Measurements from ENCODE around the gene PDP2.

Gene PDP2, protein sequence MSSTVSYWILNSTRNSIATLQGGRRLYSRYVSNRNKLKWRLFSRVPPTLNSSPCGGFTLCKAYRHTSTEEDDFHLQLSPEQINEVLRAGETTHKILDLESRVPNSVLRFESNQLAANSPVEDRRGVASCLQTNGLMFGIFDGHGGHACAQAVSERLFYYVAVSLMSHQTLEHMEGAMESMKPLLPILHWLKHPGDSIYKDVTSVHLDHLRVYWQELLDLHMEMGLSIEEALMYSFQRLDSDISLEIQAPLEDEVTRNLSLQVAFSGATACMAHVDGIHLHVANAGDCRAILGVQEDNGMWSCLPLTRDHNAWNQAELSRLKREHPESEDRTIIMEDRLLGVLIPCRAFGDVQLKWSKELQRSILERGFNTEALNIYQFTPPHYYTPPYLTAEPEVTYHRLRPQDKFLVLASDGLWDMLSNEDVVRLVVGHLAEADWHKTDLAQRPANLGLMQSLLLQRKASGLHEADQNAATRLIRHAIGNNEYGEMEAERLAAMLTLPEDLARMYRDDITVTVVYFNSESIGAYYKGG

DNA sequence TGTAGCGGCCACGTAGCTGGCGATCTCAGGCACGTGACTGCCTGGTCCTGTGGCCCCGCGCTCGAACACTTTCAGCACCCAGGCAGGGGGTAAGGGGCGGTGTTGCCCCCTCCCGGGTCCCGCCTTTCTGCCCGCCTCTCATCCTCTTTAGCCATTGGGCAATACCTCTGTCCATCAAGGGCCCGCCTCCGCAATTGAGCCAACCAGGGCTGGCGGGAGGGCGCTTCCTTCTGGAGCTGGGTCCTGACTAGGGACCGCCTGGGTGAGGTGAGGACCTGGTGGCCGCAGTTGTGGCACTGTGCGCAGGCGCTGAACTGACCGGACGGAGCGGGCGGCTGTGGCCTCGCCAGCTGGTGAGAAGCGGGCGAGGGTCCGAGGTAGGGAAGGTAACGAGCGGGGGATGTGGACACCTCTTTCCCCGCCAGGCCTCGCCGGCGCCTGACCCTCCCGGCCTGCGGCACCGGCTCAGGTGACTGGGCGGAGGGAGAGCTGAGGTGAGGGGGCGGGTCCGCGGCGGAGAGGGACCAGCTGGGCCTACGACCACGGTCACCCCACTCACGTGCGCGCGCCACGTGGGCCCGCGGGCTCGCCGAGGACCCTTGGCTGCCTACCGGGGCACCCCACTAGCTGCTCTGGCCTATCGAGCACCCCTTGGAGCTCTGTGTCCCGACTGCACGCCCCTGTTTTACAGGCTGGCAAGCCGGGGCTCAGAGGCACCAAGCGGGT, at the start of gene PDP2:
Gene PDP2 (plus strand): TSS at position 228 of the 726 bp plus-strand sequence. CDS start 3,770 bp downstream, outside the sequence.
- H3K9ac ChIP-seq: peak within 1 kb of the TSS; percentile 17
- TF ChIP-seq, protein P1, sequence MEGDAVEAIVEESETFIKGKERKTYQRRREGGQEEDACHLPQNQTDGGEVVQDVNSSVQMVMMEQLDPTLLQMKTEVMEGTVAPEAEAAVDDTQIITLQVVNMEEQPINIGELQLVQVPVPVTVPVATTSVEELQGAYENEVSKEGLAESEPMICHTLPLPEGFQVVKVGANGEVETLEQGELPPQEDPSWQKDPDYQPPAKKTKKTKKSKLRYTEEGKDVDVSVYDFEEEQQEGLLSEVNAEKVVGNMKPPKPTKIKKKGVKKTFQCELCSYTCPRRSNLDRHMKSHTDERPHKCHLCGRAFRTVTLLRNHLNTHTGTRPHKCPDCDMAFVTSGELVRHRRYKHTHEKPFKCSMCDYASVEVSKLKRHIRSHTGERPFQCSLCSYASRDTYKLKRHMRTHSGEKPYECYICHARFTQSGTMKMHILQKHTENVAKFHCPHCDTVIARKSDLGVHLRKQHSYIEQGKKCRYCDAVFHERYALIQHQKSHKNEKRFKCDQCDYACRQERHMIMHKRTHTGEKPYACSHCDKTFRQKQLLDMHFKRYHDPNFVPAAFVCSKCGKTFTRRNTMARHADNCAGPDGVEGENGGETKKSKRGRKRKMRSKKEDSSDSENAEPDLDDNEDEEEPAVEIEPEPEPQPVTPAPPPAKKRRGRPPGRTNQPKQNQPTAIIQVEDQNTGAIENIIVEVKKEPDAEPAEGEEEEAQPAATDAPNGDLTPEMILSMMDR (IDR thresholded peaks at IDR 0.05): no peak
- H3K27ac ChIP-seq: peak within 1 kb of the TSS; percentile 53
- peaks cover 2% of the 10 kb centered on the region for H3K4me1 ChIP-seq
- peak within 1 kb of the TSS; percentile 100 for H3K4me2 ChIP-seq (ENCODE audit: low read length)
- no peaks in the 10 kb centered on the region for H3K9me3 ChIP-seq (ENCODE audit: control insufficient read depth, low read length)
- H3K4me3 ChIP-seq (ENCODE audit: low read depth, low read length): peak within 1 kb of the TSS; percentile 96
- no peaks in the 10 kb centered on the region for H3K27me3 ChIP-seq (ENCODE audit: control insufficient read depth, insufficient read depth, low read length)
- no peaks in the 10 kb centered on the region for H3K36me3 ChIP-seq (ENCODE audit: control insufficient read depth, insufficient read depth, low read length)
- peaks cover 3% of the 10 kb centered on the region for H3K79me2 ChIP-seq
- peak within 1 kb of the TSS; percentile 94 for H2AFZ ChIP-seq

DNA sequence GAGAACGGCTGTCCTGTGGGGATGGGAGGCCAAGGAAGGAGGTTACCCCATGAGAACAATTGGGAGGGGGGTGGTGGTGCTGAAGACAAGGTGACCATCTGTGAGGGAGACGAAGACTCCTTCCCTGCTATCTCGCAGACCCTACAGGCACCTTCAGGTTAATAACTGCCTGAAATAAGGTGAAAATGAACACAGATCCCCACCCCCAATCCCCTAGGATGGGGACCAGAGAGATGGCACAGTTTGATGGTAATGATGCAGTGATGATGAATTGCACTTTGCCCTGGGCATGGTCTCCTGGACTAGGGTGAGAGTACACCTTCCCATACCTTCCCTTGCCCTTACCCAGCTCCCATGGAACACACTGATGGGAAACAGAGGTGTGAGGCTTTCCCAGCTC, 48.1 kb upstream of the PDP2 start:
- H3K4me2 ChIP-seq (ENCODE audit: low read length): no peak overlapping the region
- no peak overlapping the region for H3K27ac ChIP-seq
- peak overlapping the region; percentile 69 for H2AFZ ChIP-seq
- H3K27me3 ChIP-seq (ENCODE audit: control insufficient read depth, insufficient read depth, low read length): no peaks in the 10 kb centered on the region
- no peaks in the 10 kb centered on the region for H3K36me3 ChIP-seq (ENCODE audit: control insufficient read depth, insufficient read depth, low read length)
- TF ChIP-seq, protein P1 (IDR thresholded peaks at IDR 0.05): no peak
- peaks cover 14% of the 10 kb centered on the region for H3K4me1 ChIP-seq
- no peak overlapping the region for H3K9ac ChIP-seq
- H3K79me2 ChIP-seq: peaks cover 20% of the 10 kb centered on the region
- no peak overlapping the region for H3K4me3 ChIP-seq (ENCODE audit: low read depth, low read length)
- no peaks in the 10 kb centered on the region for H3K9me3 ChIP-seq (ENCODE audit: control insufficient read depth, low read length)

DNA sequence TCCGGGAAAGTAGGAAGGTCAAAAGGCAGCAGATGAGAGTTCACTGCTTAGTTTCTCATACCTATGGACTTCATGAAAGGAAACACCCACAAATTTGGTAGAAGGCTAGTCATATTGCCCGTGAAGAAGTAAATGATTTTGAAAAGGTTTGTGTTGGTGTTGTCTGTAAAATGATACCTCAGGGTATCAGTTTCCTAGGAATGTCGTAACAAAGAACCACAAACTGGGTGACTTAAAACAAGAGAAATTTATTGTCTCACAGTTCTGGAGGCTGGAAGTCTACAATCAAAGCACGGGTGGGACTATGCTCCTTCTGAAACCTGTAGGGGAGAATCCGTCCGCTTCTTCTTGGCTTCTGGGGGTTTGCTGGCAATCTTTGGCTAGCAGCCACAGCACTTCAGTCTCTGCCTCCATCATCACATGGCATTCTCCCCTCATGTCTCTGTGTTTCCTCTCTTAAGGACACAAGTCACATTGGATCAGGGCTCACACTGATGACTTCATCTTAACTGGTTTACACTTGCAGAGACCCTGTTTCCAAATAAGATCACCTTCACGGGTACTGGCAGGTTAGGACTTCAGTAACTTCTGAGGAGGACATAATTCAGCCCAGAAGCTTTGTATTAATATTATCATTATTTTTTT, 47.5 kb upstream of the PDP2 start:
- Histone ChIP-seq H3K9me3 (ENCODE audit: control insufficient read depth, low read length) (no peaks in the 10 kb centered on the region), H3K4me1 (peaks cover 14% of the 10 kb centered on the region), H3K4me3 (ENCODE audit: low read depth, low read length) (no peak overlapping the region), H3K9ac (no peak overlapping the region), H2AFZ (peak overlapping the region; percentile 69), H3K27ac (no peak overlapping the region), H3K4me2 (ENCODE audit: low read length) (no peak overlapping the region), H3K36me3 (ENCODE audit: control insufficient read depth, insufficient read depth, low read length) (no peaks in the 10 kb centered on the region), H3K79me2 (peaks cover 20% of the 10 kb centered on the region), H3K27me3 (ENCODE audit: control insufficient read depth, insufficient read depth, low read length) (no peaks in the 10 kb centered on the region)
- TF ChIP-seq, protein P1 (IDR thresholded peaks at IDR 0.05): no peak

DNA sequence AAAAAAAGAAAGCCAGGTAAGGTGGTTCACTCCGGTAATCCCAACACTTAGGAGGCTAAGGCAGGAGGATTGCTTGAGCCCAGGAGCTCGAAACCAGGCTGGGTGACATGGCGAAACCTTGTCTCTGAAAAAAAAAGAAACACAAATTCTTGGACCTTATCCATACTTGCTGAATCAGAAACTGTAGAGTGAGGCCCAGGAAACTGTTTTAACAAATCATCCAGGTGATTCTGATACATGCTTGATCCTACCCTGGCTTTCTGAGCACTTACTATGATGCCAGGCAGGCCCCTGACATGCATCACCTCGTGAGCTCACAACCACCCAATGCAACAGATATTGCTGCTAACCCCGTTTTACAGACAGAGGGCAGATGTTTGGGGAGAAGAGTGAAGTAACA, 45.6 kb upstream of the PDP2 start:
- H3K27ac ChIP-seq: no peak overlapping the region
- no peaks in the 10 kb centered on the region for H3K36me3 ChIP-seq (ENCODE audit: control insufficient read depth, insufficient read depth, low read length)
- no peak overlapping the region for H2AFZ ChIP-seq
- H3K4me1 ChIP-seq: peaks cover 3% of the 10 kb centered on the region
- no peak overlapping the region for H3K4me2 ChIP-seq (ENCODE audit: low read length)
- H3K79me2 ChIP-seq: peaks cover 3% of the 10 kb centered on the region
- H3K27me3 ChIP-seq (ENCODE audit: control insufficient read depth, insufficient read depth, low read length): no peaks in the 10 kb centered on the region
- H3K4me3 ChIP-seq (ENCODE audit: low read depth, low read length): no peak overlapping the region
- no peaks in the 10 kb centered on the region for H3K9me3 ChIP-seq (ENCODE audit: control insufficient read depth, low read length)
- TF ChIP-seq, protein P1 (IDR thresholded peaks at IDR 0.05): no peak
- H3K9ac ChIP-seq: no peak overlapping the region

Measured in parathyroid adenoma (tissue), 2 donors.